Body of pancreas (tissue), 4 donors: ENCODE measurements around the gene OTX1. TPM values are rescaled to one million over a fixed set of nuclear protein-coding genes. Genes with fewer than 3 reads are reported as not detected.
A peak's percentile ranks its signal among the peaks of the same experiment; 100 is the strongest.

Experiments used
- ATAC-seq: fragments of 150-250 bp; one replicate; pipeline ENCODE4 v1.9.1; 2016
- DNase-seq, 4 donors: peaks; one replicate each; pipeline ENCODE4 v3.0.0-alpha.2; 2019
- H3K27ac ChIP-seq, 4 donors: fragments of 200-600 bp; sonication (generic); 1 replicate in 3 of 4; 2 replicates in 1 of 4; pipeline versions ENCODE4 v1.5.1 to v1.6.1; 2016 to 2019; ENCODE audit warnings: mild to moderate bottlenecking in 1 of 4, mixed read lengths in 1 of 4, moderate library complexity in 1 of 4
- H3K27me3 ChIP-seq, 2 donors: fragments of 200-600 bp; sonication (generic); one replicate each; pipeline ENCODE4 v1.6.0; 2016; ENCODE audit warnings: mild to moderate bottlenecking in 1 of 2
- H3K36me3 ChIP-seq, 2 donors: fragments of 200-600 bp; sonication (generic); replicated peaks in 1 of 2; 2 replicates each; pipeline ENCODE4 v1.5.1; 2016; ENCODE audit warnings: low read depth in 2 of 2; ENCODE audit not compliant: insufficient read depth in 1 of 2
- H3K4me1 ChIP-seq: fragments of 200-600 bp; sonication (generic); one replicate; pipeline ENCODE4 v1.6.0; 2016
- H3K4me3 ChIP-seq, 2 donors: fragments of 200-600 bp; sonication (generic); 1 replicate in 1 of 2; 2 replicates in 1 of 2; pipeline ENCODE4 v1.5.1; 2016 to 2019
- H3K9me3 ChIP-seq, 3 donors: fragments of 200-600 bp; sonication (generic); 1 replicate in 2 of 3; 2 replicates in 1 of 3; pipeline ENCODE4 v1.5.1; 2016
- POLR2A ChIP-seq, 3 donors: fragments of 450-650 bp; IDR thresholded peaks; one replicate each; pipeline ENCODE4 v1.6.1; 2016; ENCODE audit warnings: antibody characterized with exemption in 3 of 3, mild to moderate bottlenecking in 2 of 3
- WGBS, 2 donors: methylation state at CpG; one replicate each; pipeline ENCODE4 v1.1.5; 2017; 5-methylcytosine and 5-hydroxymethylcytosine counted together
- intact Hi-C: fragments of 100-400 bp; cut with DNase I; formaldehyde crosslinking; loops from one replicate; pipeline ENCODE4 v1.15.1; 2023
- total RNA-seq, 2 donors: library from RNA; depleted of rRNA; stranded (reverse); fragments of >200 nt; gene quantifications; one replicate each; pipeline ENCODE4 v1.1.0, GENCODE V29; 2016
- TF ChIP-seq, protein P1 (sequence below), 7 experiments: fragments of 450-650 bp in 4 of 7; fragments of 200-600 bp in 3 of 7; sonication (generic) in 3 of 7; IDR thresholded peaks; one replicate each; pipeline ENCODE4 v1.5.1; 2016 to 2019; ENCODE audit warnings: antibody characterized with exemption in 7 of 7

The OTX1 gene
- total RNA-seq: not detected

DNA sequence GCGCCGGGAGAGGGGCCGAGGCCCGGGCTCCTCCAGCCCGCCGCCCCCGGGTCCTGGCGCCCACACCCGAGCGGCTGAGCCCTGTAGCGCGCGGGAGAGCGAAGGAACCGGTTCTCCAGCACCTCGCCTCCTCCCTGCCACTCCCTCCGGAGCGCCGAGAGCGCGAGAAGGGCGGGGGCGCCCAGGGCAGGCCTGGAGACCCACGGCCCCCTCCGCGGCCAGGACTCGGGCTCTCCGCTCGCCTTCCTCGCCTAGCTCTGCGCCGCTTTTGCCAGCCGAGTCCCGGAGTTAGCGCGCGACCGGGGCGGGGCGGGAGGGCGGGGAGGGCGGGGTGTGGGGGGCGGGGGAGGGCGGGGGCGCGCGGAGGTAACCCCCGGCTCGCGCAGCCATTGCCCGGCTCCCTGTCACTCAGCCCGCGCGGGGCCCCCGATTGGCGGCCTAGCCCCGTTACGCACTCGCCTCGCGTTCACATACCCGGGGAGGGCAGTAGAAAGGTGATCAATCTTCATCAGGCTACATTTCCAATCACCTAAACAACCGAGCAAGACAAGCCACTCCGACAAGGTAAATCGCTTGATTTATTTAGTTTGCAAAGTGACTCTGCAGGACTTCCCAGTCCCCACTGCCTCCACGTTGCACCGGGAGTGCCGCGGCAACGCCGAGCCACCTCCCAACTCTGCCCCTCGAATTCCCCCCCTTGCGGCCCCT is at the start of gene OTX1:
TSS of gene OTX1 (plus strand) at position 497 of the 708 bp plus-strand sequence. CDS start 2,161 bp downstream, outside the sequence.
- ATAC-seq: peak; percentile 87
- H3K27me3 ChIP-seq: peaks cover 0 to 14% of the 10 kb centered on the region in 2 donors
- H3K4me1 ChIP-seq: peaks cover 44% of the 10 kb centered on the region
- peak in 2 of 3 donors; percentile 29 to 40 for TF ChIP-seq POLR2A (IDR thresholded peaks at IDR 0.05)
- TF ChIP-seq, protein P1, sequence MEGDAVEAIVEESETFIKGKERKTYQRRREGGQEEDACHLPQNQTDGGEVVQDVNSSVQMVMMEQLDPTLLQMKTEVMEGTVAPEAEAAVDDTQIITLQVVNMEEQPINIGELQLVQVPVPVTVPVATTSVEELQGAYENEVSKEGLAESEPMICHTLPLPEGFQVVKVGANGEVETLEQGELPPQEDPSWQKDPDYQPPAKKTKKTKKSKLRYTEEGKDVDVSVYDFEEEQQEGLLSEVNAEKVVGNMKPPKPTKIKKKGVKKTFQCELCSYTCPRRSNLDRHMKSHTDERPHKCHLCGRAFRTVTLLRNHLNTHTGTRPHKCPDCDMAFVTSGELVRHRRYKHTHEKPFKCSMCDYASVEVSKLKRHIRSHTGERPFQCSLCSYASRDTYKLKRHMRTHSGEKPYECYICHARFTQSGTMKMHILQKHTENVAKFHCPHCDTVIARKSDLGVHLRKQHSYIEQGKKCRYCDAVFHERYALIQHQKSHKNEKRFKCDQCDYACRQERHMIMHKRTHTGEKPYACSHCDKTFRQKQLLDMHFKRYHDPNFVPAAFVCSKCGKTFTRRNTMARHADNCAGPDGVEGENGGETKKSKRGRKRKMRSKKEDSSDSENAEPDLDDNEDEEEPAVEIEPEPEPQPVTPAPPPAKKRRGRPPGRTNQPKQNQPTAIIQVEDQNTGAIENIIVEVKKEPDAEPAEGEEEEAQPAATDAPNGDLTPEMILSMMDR (IDR thresholded peaks at IDR 0.05): no peak
- H3K4me3 ChIP-seq: peak within 1 kb of the TSS; percentile 40 to 91
- H3K36me3 ChIP-seq: no peaks in the 10 kb centered on the region
- DNase-seq: peak; percentile 81 to 89 (median 86)
- peak within 1 kb of the TSS in 3 of 4 donors; percentile 44 to 67 (median 66) for H3K27ac ChIP-seq
- no peaks in the 10 kb centered on the region for H3K9me3 ChIP-seq
- intact Hi-C loops: no loop called here
- 1% methylated on average over 21 to 73 of the region's 73 CpGs for WGBS, 2 donors

DNA sequence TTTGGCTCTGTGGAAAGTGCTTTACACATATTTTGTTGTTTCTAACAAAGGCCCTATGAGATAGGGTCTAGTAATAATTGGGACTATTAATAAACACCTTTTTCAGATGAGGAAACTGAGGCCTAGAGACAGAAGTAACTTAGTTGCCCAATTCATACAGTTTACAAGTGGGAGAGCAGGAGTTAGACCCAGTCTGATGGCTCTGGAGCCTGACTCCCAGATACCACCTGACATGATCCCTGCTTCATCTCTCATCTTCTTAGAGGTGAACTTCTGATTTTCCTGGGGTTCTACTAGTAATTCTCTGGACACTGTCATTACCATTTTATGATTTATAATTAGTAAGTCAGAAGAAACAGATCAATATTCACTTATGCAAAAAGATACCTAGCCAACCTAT is 49.1 kb upstream of the OTX1 start:
- DNase-seq: no peak
- H3K36me3 ChIP-seq: no peaks in the 10 kb centered on the region
- H3K27ac ChIP-seq: no peak overlapping the region
- intact Hi-C loops: no loop called here
- H3K4me1 ChIP-seq: no peaks in the 10 kb centered on the region
- no peaks in the 10 kb centered on the region for H3K9me3 ChIP-seq
- H3K27me3 ChIP-seq: no peaks in the 10 kb centered on the region
- no peak for ATAC-seq
- TF ChIP-seq, protein P1 (IDR thresholded peaks at IDR 0.05): no peak
- TF ChIP-seq POLR2A (IDR thresholded peaks at IDR 0.05): no peak
- no peak overlapping the region for H3K4me3 ChIP-seq

DNA sequence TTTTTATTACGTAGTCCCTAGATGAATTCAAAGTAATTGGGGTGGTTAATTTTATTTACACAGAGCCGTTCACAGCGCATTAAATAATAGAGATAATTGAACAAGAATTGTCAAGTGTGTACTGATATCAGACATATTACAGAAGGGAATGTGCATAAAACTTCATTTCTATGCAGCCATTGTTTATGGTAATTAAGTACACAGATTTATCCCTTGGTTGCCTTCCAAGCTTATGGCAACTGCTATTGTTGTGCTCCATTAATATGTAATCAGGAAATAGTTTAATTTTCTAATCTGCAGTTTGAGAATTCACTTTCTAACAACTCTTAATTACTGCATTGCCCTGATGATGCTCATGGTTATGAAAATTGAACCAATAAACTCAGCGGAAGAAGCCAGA is 47.3 kb upstream of the OTX1 start:
- no peak for ATAC-seq
- Histone ChIP-seq H3K4me3 (no peak overlapping the region), H3K9me3 (no peaks in the 10 kb centered on the region), H3K27me3 (no peaks in the 10 kb centered on the region), H3K36me3 (no peaks in the 10 kb centered on the region), H3K4me1 (no peaks in the 10 kb centered on the region), H3K27ac (no peak overlapping the region)
- intact Hi-C loops: no loop called here
- WGBS, 2 donors: 87 to 90% methylated on average over 4 of the region's 4 CpGs
- no peak for DNase-seq
- TF ChIP-seq, protein P1 (IDR thresholded peaks at IDR 0.05): no peak
- TF ChIP-seq POLR2A (IDR thresholded peaks at IDR 0.05): no peak

DNA sequence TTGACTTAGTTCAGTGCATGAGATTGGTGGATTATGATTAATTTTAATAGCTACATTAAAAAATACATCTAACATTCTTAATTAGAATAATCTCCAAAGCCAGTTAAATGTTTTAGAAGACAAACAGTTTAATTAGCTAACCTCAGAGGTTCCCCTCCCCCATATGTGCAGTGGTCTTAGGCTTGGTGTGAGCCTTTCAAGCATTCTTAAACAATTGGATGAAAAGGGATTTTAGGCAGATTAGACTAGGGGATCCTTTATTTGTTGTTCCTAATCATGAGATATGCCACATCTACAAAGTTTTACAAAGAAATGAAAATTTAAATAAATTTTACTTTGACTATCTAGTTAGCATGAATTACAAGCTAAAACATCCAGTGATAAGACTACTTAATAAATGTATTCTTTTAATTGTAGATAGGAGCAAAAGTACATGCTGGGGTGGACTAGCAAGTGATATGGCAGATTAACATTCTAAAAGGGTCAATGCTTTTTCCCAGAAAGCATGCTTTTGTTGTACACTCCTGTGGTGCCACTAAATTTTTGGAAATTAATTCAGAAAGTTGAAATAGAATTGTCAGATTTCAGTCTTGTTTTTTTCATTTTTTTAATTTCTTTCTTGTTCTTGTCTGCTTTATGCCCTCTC is 42.7 kb upstream of the OTX1 start:
- Histone ChIP-seq H3K4me1 (no peaks in the 10 kb centered on the region), H3K4me3 (no peak overlapping the region), H3K9me3 (no peaks in the 10 kb centered on the region), H3K36me3 (no peaks in the 10 kb centered on the region), H3K27ac (no peak overlapping the region), H3K27me3 (no peaks in the 10 kb centered on the region)
- ATAC-seq: no peak
- DNase-seq: no peak
- intact Hi-C loops: no loop called here
- no peak for TF ChIP-seq POLR2A (IDR thresholded peaks at IDR 0.05)
- TF ChIP-seq, protein P1 (IDR thresholded peaks at IDR 0.05): no peak
